OCI-LY1 (cell line): Measurements from ENCODE around the gene CIPC.

Experiments used
- CTCF ChIP-seq: fragments of 200-600 bp; sonication (generic), shearing (Covaris generic); IDR thresholded peaks from 2 replicates; pipeline ENCODE4 v1.5.1; 2017; ENCODE audit warnings: mild to moderate bottlenecking, antibody characterized with exemption, low read length, moderate library complexity, mixed read lengths
- EZH2 ChIP-seq: fragments of 200-600 bp; sonication (generic), shearing (Covaris generic); IDR thresholded peaks from 2 replicates; pipeline ENCODE4 v1.8.0; 2017; ENCODE audit warnings: borderline replicate concordance, mixed run types, mild to moderate bottlenecking, antibody characterized with exemption, low read length, moderate library complexity, mixed read lengths

GRCh38 chr14:77120771-77121743 lies 23.0 kb downstream of the CIPC start:
- no peak for TF ChIP-seq CTCF
- TF ChIP-seq EZH2: no peak
